Pulmonary artery endothelial cell (primary cell): ENCODE results near the gene NEK11. TPM values are rescaled to one million over a fixed set of nuclear protein-coding genes. Genes with fewer than 3 reads are reported as not detected.
"Not testable (repeated sequence)": the region's sequence is repeated elsewhere in the genome, so short reads cannot be mapped to it uniquely, and the experiment has no call there.

Experiments used
- DNase-seq: peaks from one replicate; pipeline ENCODE4 v3.0.0-alpha.2; 2011; ENCODE audit warnings: low read depth, low spot score
- total RNA-seq: library from RNA; depleted of rRNA; stranded (reverse); fragments of >200 nt; gene quantifications from 2 replicates; pipeline ENCODE4 v1.2.3, GENCODE V29; 2014

NEK11 gene
- total RNA-seq, 1 donor from 2014 or later: 2.2 TPM

GRCh38 chr3:131356006-131356595 lies 329.4 kb downstream of the NEK11 start:
- no peak for DNase-seq

DNA sequence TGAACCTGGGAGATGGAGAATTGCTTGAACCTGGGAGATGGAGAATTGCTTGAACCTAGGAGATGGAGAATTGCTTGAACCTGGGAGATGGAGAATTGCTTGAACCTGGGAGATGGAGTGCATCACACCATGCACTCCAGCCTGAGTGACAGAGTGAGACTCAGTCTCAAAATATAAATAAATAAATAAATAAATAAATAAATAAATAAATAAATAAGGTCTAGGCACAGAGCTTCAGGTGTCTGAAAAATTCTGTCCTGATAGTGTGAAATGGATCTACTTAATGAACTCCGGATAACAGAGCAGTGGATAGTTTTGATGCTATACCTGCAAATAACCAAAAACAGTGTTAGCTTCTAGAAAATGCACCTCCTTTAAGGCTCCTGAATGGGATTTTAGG lies 330.6 kb downstream of the NEK11 start:
- no peak for DNase-seq

DNA sequence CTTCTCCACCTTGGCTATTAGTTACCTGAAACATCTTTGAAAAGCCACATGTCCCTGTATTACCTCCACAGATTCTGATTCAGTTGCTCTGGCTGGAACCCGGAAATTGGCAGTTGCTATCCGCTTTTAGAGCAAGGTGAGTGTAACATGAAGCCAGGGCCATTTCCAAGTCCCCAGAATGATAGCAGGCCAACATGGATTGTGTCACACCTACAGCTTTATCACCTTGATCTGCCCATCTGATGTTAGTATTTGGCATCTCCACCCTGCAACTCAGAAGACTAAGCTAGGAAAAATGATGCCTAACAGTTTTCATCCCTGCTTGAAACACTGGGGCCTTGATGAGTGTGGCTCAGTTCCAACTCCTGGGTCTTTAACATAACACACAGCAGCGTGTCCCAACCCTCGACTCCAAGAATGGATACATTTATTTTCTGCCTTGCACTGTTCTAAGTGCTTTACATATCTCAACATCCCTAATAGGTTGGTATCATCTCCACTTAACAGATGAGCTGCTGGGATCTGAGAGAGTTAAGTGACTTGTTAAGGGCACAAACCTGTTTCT lies 333.6 kb downstream of the NEK11 start:
- DNase-seq: no peak

- DNase-seq: not testable (repeated sequence)
These were observed 334.4 kb downstream of the NEK11 start for GRCh38 chr3:131361066-131361463.

GRCh38 chr3:131361464-131362421 lies 335.1 kb downstream of the NEK11 start:
- no peak for DNase-seq

GRCh38 chr3:131363275-131363674 lies 336.6 kb downstream of the NEK11 start:
- no peak for DNase-seq

DNA sequence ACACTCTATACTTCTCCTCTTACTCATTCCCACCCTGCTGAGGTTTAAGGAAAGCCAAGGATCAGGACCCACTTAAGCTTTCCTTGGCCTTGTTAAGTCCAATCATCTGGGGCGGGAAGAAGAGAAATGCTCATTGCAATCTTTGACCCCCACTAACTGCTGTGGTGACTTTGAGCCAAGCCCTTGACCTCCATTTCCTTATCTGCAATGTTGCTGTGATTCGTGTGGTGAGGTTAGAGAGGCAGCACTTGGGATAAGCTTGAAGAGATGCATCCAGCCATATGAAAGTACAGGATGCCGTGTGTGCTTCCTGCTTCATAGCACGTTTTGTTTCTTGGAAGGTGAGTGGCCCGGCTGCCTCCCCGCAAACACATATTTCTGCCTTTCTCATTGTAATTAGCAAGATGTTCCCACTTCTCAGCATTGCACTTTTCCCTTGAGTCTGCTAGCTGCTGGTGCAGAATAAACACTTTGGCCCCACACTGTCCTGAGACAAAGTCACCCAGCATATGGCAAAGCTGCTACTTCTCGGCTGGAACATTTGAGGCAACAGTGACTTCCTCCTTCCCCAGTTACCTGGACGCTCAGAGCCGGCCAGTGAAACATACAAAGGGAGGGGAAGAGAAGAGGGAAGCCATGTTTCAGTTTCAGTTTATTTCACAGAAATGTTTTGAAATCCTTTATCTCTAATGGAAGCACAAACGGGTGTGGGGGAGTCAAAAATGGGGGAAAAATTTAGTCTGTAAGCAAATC lies 344.4 kb downstream of the NEK11 start:
- DNase-seq: no peak

- no peak for DNase-seq
These were observed 345.0 kb downstream of the NEK11 start for GRCh38 chr3:131371688-131372066.

GRCh38 chr3:131374741-131375140 lies 348.1 kb downstream of the NEK11 start:
- DNase-seq: no peak

- DNase-seq: not testable (repeated sequence)
These were observed 354.3 kb downstream of the NEK11 start for GRCh38 chr3:131380821-131381444.

DNA sequence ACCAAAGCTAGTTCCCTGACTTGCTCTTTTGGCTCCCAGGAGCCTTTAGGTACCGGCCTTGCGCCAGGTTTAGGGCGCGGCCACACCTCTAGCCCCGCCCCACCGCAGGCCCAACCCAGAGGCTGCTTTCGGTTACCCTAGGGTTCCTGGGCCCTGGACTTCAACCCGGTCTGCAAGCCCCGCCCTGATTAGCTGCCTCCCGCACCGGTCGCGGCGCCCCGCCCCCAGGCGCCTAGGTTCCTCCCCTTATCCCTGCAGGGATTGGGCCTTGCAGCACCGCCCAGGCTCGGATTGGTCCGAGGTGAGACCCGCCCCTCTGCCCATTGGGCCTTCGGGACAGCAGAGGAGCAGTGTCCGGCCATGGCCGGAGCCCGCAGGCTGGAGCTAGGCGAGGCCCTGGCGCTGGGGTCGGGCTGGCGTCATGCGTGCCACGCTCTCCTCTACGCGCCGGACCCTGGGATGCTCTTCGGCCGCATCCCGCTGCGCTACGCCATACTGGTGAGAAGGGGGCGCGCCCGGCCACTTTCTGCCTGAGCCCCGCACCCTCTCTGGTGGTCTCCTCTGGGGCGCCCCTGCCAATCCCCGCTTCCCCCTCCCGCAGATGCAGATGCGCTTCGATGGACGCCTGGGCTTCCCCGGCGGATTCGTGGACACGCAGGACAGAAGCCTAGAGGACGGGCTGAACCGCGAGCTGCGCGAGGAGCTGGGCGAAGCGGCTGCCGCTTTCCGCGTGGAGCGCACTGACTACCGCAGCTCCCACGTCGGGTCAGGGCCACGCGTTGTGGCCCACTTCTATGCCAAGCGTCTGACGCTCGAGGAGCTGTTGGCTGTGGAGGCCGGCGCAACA lies 355.0 kb downstream of the NEK11 start, which contains the start of gene NUDT16:
Gene NUDT16, plus strand, starts transcription at position 330 of the 847 bp plus-strand sequence. Its CDS starts 31 bp downstream, at position 361.
- DNase-seq: peak; percentile 97

DNA sequence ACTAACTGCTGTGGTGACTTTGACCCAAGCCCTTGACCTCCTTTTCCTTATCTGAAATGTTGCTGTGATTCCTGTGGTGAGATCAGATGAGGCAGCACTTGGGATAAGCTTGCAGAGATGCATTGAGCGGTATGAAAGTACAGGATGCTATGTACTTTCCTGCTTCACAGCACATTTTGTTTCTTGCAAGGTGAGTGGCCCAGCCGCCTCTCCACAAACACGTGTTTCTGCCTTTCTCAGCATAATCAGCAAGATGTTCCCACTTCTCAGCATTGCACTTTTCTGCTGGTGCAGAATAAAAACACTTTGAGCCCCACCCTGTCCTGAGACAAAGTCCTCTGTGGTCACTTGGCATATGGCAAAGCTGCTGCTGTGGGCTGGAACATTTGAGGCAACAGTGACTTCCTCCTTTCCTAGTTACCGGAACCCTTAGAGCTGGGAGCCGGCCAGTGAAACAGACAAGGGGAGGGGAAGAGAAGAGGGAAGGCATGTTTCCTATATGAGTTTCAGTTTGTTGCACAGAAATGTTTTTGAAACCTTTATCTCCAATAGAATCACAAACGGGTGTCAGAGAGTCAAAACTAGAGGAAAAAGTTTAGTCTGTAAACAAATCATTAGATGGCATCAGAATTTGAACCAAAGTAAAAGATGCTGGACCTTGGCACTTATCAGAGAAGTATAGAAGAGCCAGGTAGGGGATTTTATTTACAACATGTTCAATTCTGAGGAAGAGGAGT lies 359.9 kb downstream of the NEK11 start:
- DNase-seq: peak; percentile 40

GRCh38 chr3:131387796-131388489 lies 361.3 kb downstream of the NEK11 start:
- DNase-seq: no peak

DNA sequence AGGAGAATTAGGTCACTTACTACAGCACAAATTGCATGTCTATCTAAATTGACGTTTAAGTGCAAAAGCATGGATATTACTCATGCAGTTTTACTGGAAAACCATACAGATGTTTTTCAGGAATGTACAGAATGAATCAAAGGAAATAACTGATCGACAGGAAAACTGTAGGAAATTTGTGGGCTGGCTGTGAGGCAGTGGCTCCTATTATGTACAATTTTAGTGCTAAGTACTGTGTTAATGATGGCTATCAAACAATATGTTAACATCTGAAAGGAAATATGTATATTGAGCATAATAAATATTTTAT lies 361.8 kb downstream of the NEK11 start:
- peak; percentile 77 for DNase-seq

DNA sequence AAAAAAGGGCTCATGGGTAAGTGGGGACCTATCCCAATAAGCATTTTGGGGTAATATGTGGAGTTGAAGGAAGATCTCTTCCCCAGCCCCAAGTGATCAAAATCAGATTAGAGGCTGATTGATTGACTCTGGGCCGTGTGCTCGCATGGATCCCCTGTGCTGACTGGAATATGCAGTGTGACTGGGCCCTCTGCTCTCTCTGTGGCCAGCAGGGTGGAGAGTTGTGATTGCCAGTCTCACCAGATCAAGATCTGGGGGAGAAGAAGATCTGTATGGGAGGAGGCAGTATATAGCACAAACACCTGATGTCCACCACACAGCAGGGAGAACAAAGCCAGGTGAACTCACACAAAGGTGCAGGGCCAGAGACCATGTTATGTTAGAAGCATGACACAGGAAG lies 363.7 kb downstream of the NEK11 start:
- DNase-seq: no peak

DNA sequence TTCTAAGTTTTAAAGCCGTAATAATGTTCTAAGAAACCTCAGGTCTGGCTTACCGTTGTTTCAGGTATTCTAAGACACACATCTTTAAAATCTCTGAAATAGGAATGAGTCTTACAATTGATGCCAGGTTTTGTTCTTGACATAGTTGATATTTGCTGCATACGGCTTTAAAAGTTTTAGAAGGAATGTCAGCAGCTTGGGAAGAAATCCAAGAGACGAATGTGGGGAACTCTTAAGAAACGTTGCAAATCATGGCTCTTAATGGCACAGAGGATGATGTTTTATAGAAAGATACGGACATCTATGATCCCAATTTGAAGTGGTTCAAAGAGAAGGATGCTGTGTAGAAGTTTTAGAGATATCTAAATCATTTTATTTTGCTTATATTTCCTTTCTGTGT lies 366.4 kb downstream of the NEK11 start:
- no peak for DNase-seq

- DNase-seq: no peak
These were observed 367.2 kb downstream of the NEK11 start for GRCh38 chr3:131393868-131394267.

DNA sequence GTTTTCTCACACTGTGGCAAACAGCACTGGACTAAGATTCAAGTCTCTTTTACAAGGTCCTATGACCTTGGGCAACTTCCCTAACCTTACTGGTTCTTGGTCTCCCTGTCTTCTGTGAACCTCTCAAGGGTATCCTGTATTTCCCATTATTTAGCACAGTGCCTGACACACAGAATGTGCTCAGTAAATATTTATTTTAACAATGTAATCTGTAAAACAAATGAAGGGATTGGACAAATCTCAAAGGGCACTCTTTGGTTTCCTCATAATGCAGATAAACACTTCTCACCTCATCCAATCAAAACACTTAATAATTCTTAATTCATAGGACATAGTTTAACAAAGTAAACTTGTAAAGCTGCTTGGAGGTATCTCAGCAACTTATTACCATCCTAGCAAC lies 367.7 kb downstream of the NEK11 start:
- no peak for DNase-seq

- DNase-seq: no peak
These were observed 369.5 kb downstream of the NEK11 start for GRCh38 chr3:131396170-131396569.
